HepG2 (cell line): ENCODE data around the gene SFR1. TPM values are rescaled to one million over a fixed set of nuclear protein-coding genes. Genes with fewer than 3 reads are reported as not detected.

Source experiments
- ATAC-seq: fragments of 200-7000 bp; cut with Tn5 transposase; 3 replicates; pipeline ENCODE4 v1.9.1; 2020; ENCODE audit warnings: mild to moderate bottlenecking, moderate library complexity
- BruUV-seq: library from RNA; stranded (reverse); fragments of 400-500 nt; replicated peaks from 2 replicates; lab custom pipeline; 2021; lab: Mats Ljungman, UMichigan
- CTCF ChIA-PET: fragments of 300-600 bp; formaldehyde crosslinking; extraction: SDS; loops from one replicate; lab custom pipeline; 2021; ENCODE audit warnings: low total read pairs, inconsistent platforms, low intra/inter-chr PET ratio; lab: Yijun Ruan, JAX
- POLR2A ChIA-PET: fragments of 350-600 bp; sonication (Branson Sonifier 250); formaldehyde crosslinking; loops from one replicate; lab custom pipeline; 2020; ENCODE audit warnings: antibody characterized with exemption, inconsistent platforms; lab: Yijun Ruan, JAX
- DNase-seq: peaks from one replicate; pipeline ENCODE4 v3.0.0-alpha.2; 2015; ENCODE audit warnings: low spot score
- FAIRE-seq: peaks from 3 replicates; lab custom pipeline; 2011; peaks lifted over from hg19 to GRCh38; lab: Jason Lieb, UNC
- H2AFZ ChIP-seq: one replicate; pipeline ENCODE4 v1.6.1; 2011; ENCODE audit warnings: low read length, inconsistent platforms
- H3K27ac ChIP-seq: fragments of 300-600 bp; 3 replicates; pipeline ENCODE4 v1.8.0; 2011; ENCODE audit warnings: mixed run types, mild to moderate bottlenecking, mixed read lengths, low read length, inconsistent platforms; ENCODE audit not compliant: insufficient read depth; ENCODE audit errors: extremely low read length
- H3K27me3 ChIP-seq, 2 experiments: fragments of 200-600 bp in 1 of 2; 2 replicates in 1 of 2; 3 replicates in 1 of 2; pipeline versions ENCODE4 v1.6.0 to v1.8.0; 2011; ENCODE audit warnings: low read length in 2 of 2, mild to moderate bottlenecking in 2 of 2, moderate library complexity in 2 of 2, inconsistent platforms in 1 of 2; ENCODE audit not compliant: insufficient read depth in 2 of 2, control insufficient read depth in 1 of 2
- H3K36me3 ChIP-seq, 2 experiments: fragments of 200-600 bp in 1 of 2; replicated peaks in 1 of 2; 2 replicates in 1 of 2; 3 replicates in 1 of 2; pipeline versions ENCODE4 v1.5.1 to v1.8.0; 2011; ENCODE audit warnings: low read length in 2 of 2, inconsistent platforms in 1 of 2; ENCODE audit not compliant: insufficient read depth in 2 of 2, control insufficient read depth in 1 of 2
- H3K4me1 ChIP-seq: 2 replicates; pipeline ENCODE4 v1.5.1; 2012; ENCODE audit warnings: low read length, inconsistent platforms; ENCODE audit not compliant: insufficient read depth
- H3K4me2 ChIP-seq: 2 replicates; pipeline ENCODE4 v1.6.0; 2011; ENCODE audit warnings: low read depth, low read length, inconsistent platforms
- H3K4me3 ChIP-seq, 3 experiments: fragments of 200-600 bp in 1 of 3; sonication (generic), shearing (Covaris generic) in 1 of 3; replicated peaks in 1 of 3; 2 replicates each; pipeline ENCODE4 v1.5.1; 2011 to 2016; ENCODE audit warnings: low read length in 3 of 3, inconsistent platforms in 2 of 3, low read depth in 2 of 3, mild to moderate bottlenecking in 2 of 3, control low read depth in 1 of 3, mixed read lengths in 1 of 3; ENCODE audit not compliant: insufficient read depth in 1 of 3
- H3K79me2 ChIP-seq: one replicate; pipeline ENCODE4 v1.6.1; 2011; ENCODE audit warnings: low read length, inconsistent platforms; ENCODE audit not compliant: insufficient read depth
- H3K9ac ChIP-seq: 2 replicates; pipeline ENCODE4 v1.6.0; 2011; ENCODE audit warnings: mild to moderate bottlenecking, low read depth, low read length, inconsistent platforms; ENCODE audit not compliant: insufficient read depth
- H3K9me3 ChIP-seq: 2 replicates; pipeline ENCODE4 v1.5.1; 2012; ENCODE audit warnings: mild to moderate bottlenecking, low read length
- H4K20me1 ChIP-seq: 2 replicates; pipeline ENCODE4 v1.6.0; 2011; ENCODE audit warnings: inconsistent platforms, mild to moderate bottlenecking, low read length, moderate library complexity; ENCODE audit not compliant: insufficient read depth
- ZBTB2 ChIP-seq: sonication (generic); formaldehyde crosslinking; IDR thresholded peaks from 2 replicates; pipeline ENCODE4 v1.8.0; 2022; ENCODE audit warnings: low read depth, missing genetic modification reagents
- WGBS: methylation state at CpG from one replicate; pipeline ENCODE4 v1.1.6; 2017; ENCODE audit warnings: low lambda C conversion rate; 5-methylcytosine and 5-hydroxymethylcytosine counted together
- in situ Hi-C: cut with HindIII; loops from 2 replicates; pipeline ENCODE4 v1.10.0; 2017; ENCODE audit warnings: low pct_unique_long_range_greater_than_20kb; ENCODE audit not compliant: extremely low pct_ligation_motif_present
- intact Hi-C: fragments of 100-400 bp; cut with micrococcal nuclease; formaldehyde crosslinking; loops from one replicate; pipeline ENCODE4 v1.10.0; 2022; ENCODE audit not compliant: unreplicated experiment
- polyA plus RNA-seq, 8 experiments: library from polyadenylated mRNA; depleted of rRNA in 3 of 8; stranded (reverse) in 7 of 8; unstranded in 1 of 8; fragments of >200 nt; fragmentation: Illumina TruSeq in 4 of 8; extraction: Trizol in 4 of 8; gene quantifications; 2 replicates each; pipeline versions ENCODE4 v1.2.1 to v1.2.3, GENCODE V29; 2011 to 2016; ENCODE audit warnings: low read depth in 4 of 8, missing spikeins in 1 of 8, mixed read lengths in 1 of 8; ENCODE audit not compliant: insufficient read depth in 1 of 8
- total RNA-seq, 5 experiments: library from RNA; depleted of rRNA; stranded (reverse); fragments of >200 nt; fragmentation: Illumina TruSeq; extraction: Trizol; gene quantifications; 2 replicates each; pipeline ENCODE4 v1.2.3, GENCODE V29; 2016; ENCODE audit warnings: low read depth in 1 of 5
- TF ChIP-seq, protein P1 (sequence below): sonication (generic); formaldehyde crosslinking; conservative IDR thresholded peaks from 2 replicates; pipeline ENCODE4 v1.5.0; 2020; ENCODE audit warnings: missing genetic modification reagents
- TF ChIP-seq, protein P2 (sequence below): sonication (generic); formaldehyde crosslinking; IDR thresholded peaks from 2 replicates; pipeline ENCODE4 v1.4.0; 2020; ENCODE audit warnings: missing genetic modification reagents

SFR1 gene
- total and polyA plus RNA-seq, 2 of the 13 experiments (the other 11 are each of a cell fraction or from before 2014, with no cell fraction given), result 2.2 to 6.1 TPM

DNA sequence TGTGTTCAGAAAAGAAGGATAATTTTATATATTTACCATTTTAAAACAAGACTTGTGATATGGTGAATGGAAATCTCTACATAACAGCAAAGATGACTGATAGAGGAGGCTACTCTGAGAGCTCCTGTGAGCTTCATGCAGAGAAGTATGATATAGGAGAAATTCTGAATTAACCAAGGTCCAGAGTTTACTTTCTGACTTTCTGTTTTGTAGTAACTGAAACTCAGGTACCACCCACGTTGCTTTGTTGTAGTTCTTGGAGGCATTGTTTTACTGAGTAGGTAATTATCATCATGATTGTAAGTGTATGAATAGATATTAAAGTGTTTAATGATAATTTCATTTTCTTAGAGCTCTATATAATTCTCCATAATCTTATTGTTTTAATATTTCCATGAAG lies 18.0 kb upstream of the SFR1 start (continued):
- TF ChIP-seq ZBTB2 (CRISPR knock-in tag), result no peak

- no peaks in the 10 kb centered on the region for H3K36me3 ChIP-seq
- no peak overlapping the region for H3K4me2 ChIP-seq
- ChIA-PET CTCF (no interaction called here), POLR2A (no interaction called here)
- intact Hi-C loops (no loop called here), in situ Hi-C loops (no loop called here)
- no peak for FAIRE-seq
- H3K27me3 ChIP-seq, result no peaks in the 10 kb centered on the region; a peak in 1 of 5 replicates
- TF ChIP-seq, protein P1, sequence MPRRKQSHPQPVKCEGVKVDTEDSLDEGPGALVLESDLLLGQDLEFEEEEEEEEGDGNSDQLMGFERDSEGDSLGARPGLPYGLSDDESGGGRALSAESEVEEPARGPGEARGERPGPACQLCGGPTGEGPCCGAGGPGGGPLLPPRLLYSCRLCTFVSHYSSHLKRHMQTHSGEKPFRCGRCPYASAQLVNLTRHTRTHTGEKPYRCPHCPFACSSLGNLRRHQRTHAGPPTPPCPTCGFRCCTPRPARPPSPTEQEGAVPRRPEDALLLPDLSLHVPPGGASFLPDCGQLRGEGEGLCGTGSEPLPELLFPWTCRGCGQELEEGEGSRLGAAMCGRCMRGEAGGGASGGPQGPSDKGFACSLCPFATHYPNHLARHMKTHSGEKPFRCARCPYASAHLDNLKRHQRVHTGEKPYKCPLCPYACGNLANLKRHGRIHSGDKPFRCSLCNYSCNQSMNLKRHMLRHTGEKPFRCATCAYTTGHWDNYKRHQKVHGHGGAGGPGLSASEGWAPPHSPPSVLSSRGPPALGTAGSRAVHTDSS (CRISPR knock-in tag), result no peak
- TF ChIP-seq, protein P2, sequence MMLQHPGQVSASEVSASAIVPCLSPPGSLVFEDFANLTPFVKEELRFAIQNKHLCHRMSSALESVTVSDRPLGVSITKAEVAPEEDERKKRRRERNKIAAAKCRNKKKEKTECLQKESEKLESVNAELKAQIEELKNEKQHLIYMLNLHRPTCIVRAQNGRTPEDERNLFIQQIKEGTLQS, result no peak
- ATAC-seq, result no peak
- no peaks in the 10 kb centered on the region for H4K20me1 ChIP-seq
- no peak for DNase-seq
- H3K9me3 ChIP-seq, result no peaks in the 10 kb centered on the region
- WGBS, result 0% methylated on average over 1 of the region's 1 CpG
- no peak overlapping the region for H3K27ac ChIP-seq
- no peaks in the 10 kb centered on the region for H3K79me2 ChIP-seq
- BruUV-seq, result no TSS peak
- H3K4me1 ChIP-seq, result peaks cover 1% of the 10 kb centered on the region; the same call in 1 of the 2 replicates
- no peak overlapping the region for H2AFZ ChIP-seq
- no peak overlapping the region for H3K4me3 ChIP-seq
- H3K9ac ChIP-seq, result no peak overlapping the region
Observed at GRCh38 chr10:104104418-104104817, 17.6 kb upstream of the SFR1 start.
